A673 (cell line): ENCODE data around the gene KCNJ14. TPM values are rescaled to one million over a fixed set of nuclear protein-coding genes. Genes with fewer than 3 reads are reported as not detected.

Source experiments
- BruUV-seq: library from RNA; stranded (reverse); fragments of 400-500 nt; replicated peaks from 2 replicates; lab custom pipeline; 2021; lab: Mats Ljungman, UMichigan
- CTCF ChIA-PET: fragments of 300-600 bp; sonication (Branson Sonifier 250); formaldehyde crosslinking; loops from one replicate; lab custom pipeline; 2022; ENCODE audit warnings: antibody characterized with exemption; lab: Charles Lee
- POLR2A ChIA-PET: fragments of 300-600 bp; sonication (Branson Sonifier 250); formaldehyde crosslinking; loops from one replicate; lab custom pipeline; 2022; ENCODE audit warnings: antibody characterized with exemption; ENCODE audit not compliant: low non-redundant PET; lab: Charles Lee
- DNase-seq: peaks from one replicate; pipeline ENCODE4 v3.0.0-alpha.2; 2015; ENCODE audit warnings: low spot score
- H3K27ac ChIP-seq: fragments of 200-600 bp; sonication (generic); 2 replicates; pipeline ENCODE4 v1.5.1; 2016; ENCODE audit warnings: mixed run types, low read depth, mild to moderate bottlenecking, mixed read lengths, antibody characterized with exemption, low read length; ENCODE audit not compliant: poor library complexity, severe bottlenecking
- H3K27me3 ChIP-seq: fragments of 200-600 bp; sonication (generic); replicated peaks from 2 replicates; pipeline ENCODE4 v1.6.1; 2017; ENCODE audit warnings: mixed run types, low read depth, mild to moderate bottlenecking, mixed read lengths, antibody characterized with exemption, low read length; ENCODE audit not compliant: insufficient read depth, poor library complexity
- H3K36me3 ChIP-seq: fragments of 200-600 bp; sonication (generic); 2 replicates; pipeline ENCODE4 v1.6.1; 2016; ENCODE audit warnings: mixed run types, mild to moderate bottlenecking, mixed read lengths, antibody characterized with exemption, low read length; ENCODE audit not compliant: insufficient read depth, poor library complexity, severe bottlenecking
- H3K4me1 ChIP-seq: fragments of 200-600 bp; sonication (generic); 2 replicates; pipeline ENCODE4 v1.6.1; 2017; ENCODE audit warnings: mixed run types, mild to moderate bottlenecking, mixed read lengths, antibody characterized with exemption, low read length; ENCODE audit not compliant: insufficient read depth, poor library complexity, severe bottlenecking
- H3K4me3 ChIP-seq: fragments of 200-600 bp; sonication (generic); 2 replicates; pipeline ENCODE4 v1.5.1; 2016; ENCODE audit warnings: low read depth, mixed run types, mild to moderate bottlenecking, mixed read lengths, low read length; ENCODE audit not compliant: poor library complexity, severe bottlenecking
- H3K9me3 ChIP-seq: fragments of 200-600 bp; sonication (generic); 2 replicates; pipeline ENCODE4 v1.6.1; 2016; ENCODE audit warnings: mixed run types, low read depth, mild to moderate bottlenecking, mixed read lengths, antibody characterized with exemption, low read length; ENCODE audit not compliant: poor library complexity, severe bottlenecking
- CTCF ChIP-seq: fragments of 300-800, 200-600 bp; sonication (generic); conservative IDR thresholded peaks from 2 replicates; pipeline ENCODE4 v1.5.1; 2017; ENCODE audit warnings: low read depth, mild to moderate bottlenecking, antibody characterized with exemption, low read length, moderate library complexity, mixed read lengths
- EZH2 ChIP-seq: fragments of 200-600 bp; sonication (generic); IDR thresholded peaks from 2 replicates; pipeline ENCODE4 v1.6.1; 2017; ENCODE audit warnings: borderline replicate concordance, low read depth, mild to moderate bottlenecking, mixed read lengths, antibody characterized with exemption, low read length; ENCODE audit not compliant: poor library complexity, severe bottlenecking
- intact Hi-C: fragments of 100-400 bp; cut with micrococcal nuclease; formaldehyde crosslinking; loops from one replicate; pipeline ENCODE4 v1.10.0; 2022; ENCODE audit not compliant: unreplicated experiment
- total RNA-seq: library from RNA; stranded (reverse); gene quantifications from 2 replicates; pipeline ENCODE4 v1.2.3, GENCODE V29; 2021

Gene KCNJ14
- total RNA-seq, 1 experiment from 2014 or later: 6.5 TPM

DNA sequence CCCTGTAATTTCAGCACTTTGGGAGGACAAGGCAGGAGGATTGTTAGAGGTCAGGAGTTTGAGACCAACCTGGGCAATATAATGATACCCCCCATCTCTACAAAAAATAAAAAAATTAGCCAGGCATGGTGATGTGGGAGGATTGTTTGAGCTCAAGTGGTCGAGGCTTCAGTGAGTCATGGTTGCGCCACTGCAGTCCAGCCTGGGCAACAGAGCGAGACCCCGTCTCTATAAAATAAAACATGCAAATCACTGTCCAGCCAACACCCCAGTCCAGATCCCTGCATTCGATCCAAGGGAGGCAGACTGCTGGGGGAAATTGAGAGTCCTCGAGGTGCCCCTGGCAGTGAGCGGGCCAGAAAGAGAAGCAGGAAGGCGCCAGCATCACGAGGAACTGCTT is 20.8 kb downstream of the KCNJ14 start:
- H3K27me3 ChIP-seq: no peaks in the 10 kb centered on the region
- no peaks in the 10 kb centered on the region for H3K9me3 ChIP-seq
- TF ChIP-seq CTCF (no peak), EZH2 (no peak)
- no peak for DNase-seq
- peaks cover 7% of the 10 kb centered on the region for H3K4me1 ChIP-seq
- CTCF ChIA-PET: no interaction called here
- POLR2A ChIA-PET: no interaction called here
- BruUV-seq: no TSS peak
- H3K27ac ChIP-seq: no peak overlapping the region
- intact Hi-C loops: no loop called here
- no peak overlapping the region for H3K4me3 ChIP-seq
- peaks cover 75% of the 10 kb centered on the region for H3K36me3 ChIP-seq

GRCh38 chr19:48477067-48477685 is 21.8 kb downstream of the KCNJ14 start:
- Histone ChIP-seq H3K4me3 (no peak overlapping the region), H3K36me3 (peaks cover 65% of the 10 kb centered on the region), H3K4me1 (peaks cover 7% of the 10 kb centered on the region), H3K27me3 (no peaks in the 10 kb centered on the region), H3K9me3 (no peaks in the 10 kb centered on the region), H3K27ac (no peak overlapping the region)
- intact Hi-C loops: no loop called here
- TF ChIP-seq CTCF (no peak), EZH2 (no peak)
- POLR2A ChIA-PET: no interaction called here
- no peak for DNase-seq
- CTCF ChIA-PET: no interaction called here
- BruUV-seq: no TSS peak

DNA sequence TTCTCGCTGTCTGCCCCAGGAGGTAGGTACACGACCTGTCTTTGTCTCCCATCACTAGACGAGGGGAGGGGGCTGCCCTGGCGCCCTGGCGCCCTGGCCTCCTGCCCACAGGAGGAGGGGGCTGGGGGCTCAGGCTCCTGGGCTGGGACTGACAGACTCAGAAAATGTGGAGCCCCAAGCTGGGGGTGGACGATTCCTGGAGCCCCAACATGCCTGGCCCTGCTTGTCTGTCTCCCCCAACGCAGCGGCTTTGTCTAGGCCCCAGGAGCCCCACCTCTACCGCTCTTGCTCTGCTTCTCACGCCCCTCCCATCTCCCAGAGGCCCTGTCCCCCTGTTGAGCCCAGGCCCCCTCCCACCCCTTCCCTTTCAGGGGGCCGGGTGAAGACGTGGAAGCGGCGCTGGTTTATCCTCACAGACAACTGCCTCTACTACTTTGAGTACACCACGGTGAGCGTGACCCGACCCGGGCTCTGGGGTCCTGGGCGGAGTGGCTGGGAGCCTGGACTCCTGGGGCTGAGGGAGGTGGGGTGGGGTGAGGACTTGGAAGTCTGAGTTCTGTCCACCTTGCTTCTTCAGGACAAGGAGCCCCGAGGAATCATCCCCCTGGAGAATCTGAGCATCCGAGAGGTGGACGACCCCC is 22.4 kb downstream of the KCNJ14 start:
- ChIA-PET CTCF (no interaction called here), POLR2A (no interaction called here)
- H3K4me3 ChIP-seq: no peak overlapping the region
- no peaks in the 10 kb centered on the region for H3K9me3 ChIP-seq
- intact Hi-C loops: no loop called here
- no peak overlapping the region for H3K27ac ChIP-seq
- no peaks in the 10 kb centered on the region for H3K27me3 ChIP-seq
- peaks cover 7% of the 10 kb centered on the region for H3K4me1 ChIP-seq
- peaks cover 59% of the 10 kb centered on the region for H3K36me3 ChIP-seq
- TF ChIP-seq EZH2 (no peak), CTCF (no peak)
- no peak for DNase-seq
- no TSS peak for BruUV-seq
